ENCODE measurements around the gene METTL21C. TPM values are rescaled to one million over a fixed set of nuclear protein-coding genes. Genes with fewer than 3 reads are reported as not detected.

Gene METTL21C
- total and polyA plus RNA-seq, 3 donors from 2014 or later = 0.25 to 1.8 TPM; not detected in 1

DNA sequence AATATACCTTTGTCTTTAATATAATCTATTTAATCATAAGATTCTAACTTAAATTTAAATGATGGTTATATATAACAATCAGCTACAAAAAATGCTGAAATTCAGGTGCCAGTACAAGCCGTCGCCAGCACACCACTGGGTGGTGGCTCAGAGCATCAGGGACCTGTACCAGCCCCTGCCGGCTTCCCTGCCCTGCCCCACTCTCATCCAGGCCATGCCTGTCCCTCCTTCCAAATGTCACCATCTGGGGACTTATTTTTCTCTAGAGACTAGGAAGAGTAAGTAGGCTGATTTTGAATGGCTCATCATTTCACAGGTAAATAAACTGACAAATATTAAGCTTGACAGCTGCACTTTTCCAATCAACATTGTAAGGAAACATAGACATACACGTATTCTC lies 1.6 kb downstream of the METTL21C start:
- Histone ChIP-seq H3K27me3 (no peaks in the 10 kb centered on the region), H3K36me3 (ENCODE audit: low read depth, missing control alignments) (no peaks in the 10 kb centered on the region), H3K9me3 (no peaks in the 10 kb centered on the region), H3K4me1 (no peaks in the 10 kb centered on the region), H3K27ac (no peak overlapping the region), H3K4me3 (no peak overlapping the region)
- WGBS, 2 donors = 89 to 91% methylated on average over 4 of the region's 4 CpGs
- no peak for DNase-seq
- TF ChIP-seq, protein P1, sequence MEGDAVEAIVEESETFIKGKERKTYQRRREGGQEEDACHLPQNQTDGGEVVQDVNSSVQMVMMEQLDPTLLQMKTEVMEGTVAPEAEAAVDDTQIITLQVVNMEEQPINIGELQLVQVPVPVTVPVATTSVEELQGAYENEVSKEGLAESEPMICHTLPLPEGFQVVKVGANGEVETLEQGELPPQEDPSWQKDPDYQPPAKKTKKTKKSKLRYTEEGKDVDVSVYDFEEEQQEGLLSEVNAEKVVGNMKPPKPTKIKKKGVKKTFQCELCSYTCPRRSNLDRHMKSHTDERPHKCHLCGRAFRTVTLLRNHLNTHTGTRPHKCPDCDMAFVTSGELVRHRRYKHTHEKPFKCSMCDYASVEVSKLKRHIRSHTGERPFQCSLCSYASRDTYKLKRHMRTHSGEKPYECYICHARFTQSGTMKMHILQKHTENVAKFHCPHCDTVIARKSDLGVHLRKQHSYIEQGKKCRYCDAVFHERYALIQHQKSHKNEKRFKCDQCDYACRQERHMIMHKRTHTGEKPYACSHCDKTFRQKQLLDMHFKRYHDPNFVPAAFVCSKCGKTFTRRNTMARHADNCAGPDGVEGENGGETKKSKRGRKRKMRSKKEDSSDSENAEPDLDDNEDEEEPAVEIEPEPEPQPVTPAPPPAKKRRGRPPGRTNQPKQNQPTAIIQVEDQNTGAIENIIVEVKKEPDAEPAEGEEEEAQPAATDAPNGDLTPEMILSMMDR (IDR thresholded peaks at IDR 0.05) = no peak
- TF ChIP-seq POLR2A (IDR thresholded peaks at IDR 0.05) = no peak
- intact Hi-C loops (cut with DNase I; ENCODE audit: low total_unique reads) = no loop called here

DNA sequence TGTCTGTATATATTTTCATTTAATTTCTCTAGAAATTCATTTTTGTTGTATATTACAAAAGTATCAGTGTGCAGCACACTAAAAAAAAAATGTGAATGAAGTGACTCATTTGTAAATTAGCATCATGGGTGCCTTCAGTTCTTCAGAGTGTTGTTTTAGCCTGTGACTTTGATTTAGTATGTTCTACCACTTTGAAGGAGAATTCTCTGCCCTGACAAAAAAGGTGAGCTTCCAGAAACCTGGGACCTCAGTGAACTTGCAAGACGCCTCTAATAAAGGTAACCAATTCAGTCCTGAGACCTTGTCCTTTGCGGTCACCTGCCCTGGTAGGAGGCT lies 2.4 kb downstream of the METTL21C start:
- intact Hi-C loops (cut with DNase I; ENCODE audit: low total_unique reads) = no loop called here
- no peaks in the 10 kb centered on the region for H3K27me3 ChIP-seq
- H3K36me3 ChIP-seq (ENCODE audit: low read depth, missing control alignments) = no peaks in the 10 kb centered on the region
- WGBS, 2 donors = 80% methylated on average over 2 of the region's 2 CpGs
- TF ChIP-seq, protein P1 (IDR thresholded peaks at IDR 0.05) = no peak
- no peak for TF ChIP-seq POLR2A (IDR thresholded peaks at IDR 0.05)
- no peak overlapping the region for H3K4me3 ChIP-seq
- H3K27ac ChIP-seq = no peak overlapping the region
- no peaks in the 10 kb centered on the region for H3K4me1 ChIP-seq
- no peaks in the 10 kb centered on the region for H3K9me3 ChIP-seq
- DNase-seq = no peak

DNA sequence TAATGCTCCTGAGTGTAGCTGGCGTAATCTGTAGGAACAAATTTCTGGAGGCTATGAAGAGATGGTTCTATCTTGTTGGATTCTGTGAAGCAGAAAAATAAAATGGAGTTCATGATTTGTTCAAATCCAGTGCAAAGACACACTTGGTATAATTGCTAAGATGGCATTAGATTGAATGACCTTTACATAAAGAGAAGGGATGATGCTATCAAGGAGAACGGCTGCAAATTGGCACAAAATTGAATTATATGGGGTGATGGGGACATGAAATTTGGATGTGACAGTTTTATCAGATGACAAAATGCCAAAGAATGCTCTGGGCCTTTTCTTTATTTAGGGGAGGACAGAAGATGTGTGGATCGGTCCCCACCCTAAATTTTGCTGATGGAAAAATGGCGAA lies 4.0 kb downstream of the METTL21C start:
- Histone ChIP-seq H3K4me3 (no peak overlapping the region), H3K4me1 (no peaks in the 10 kb centered on the region), H3K27me3 (no peaks in the 10 kb centered on the region), H3K36me3 (ENCODE audit: low read depth, missing control alignments) (no peaks in the 10 kb centered on the region), H3K27ac (no peak overlapping the region), H3K9me3 (no peaks in the 10 kb centered on the region)
- no peak for DNase-seq
- WGBS, 2 donors = 76 to 97% methylated on average over 4 of the region's 4 CpGs
- no peak for TF ChIP-seq POLR2A (IDR thresholded peaks at IDR 0.05)
- TF ChIP-seq, protein P1 (IDR thresholded peaks at IDR 0.05) = no peak
- intact Hi-C loops (cut with DNase I; ENCODE audit: low total_unique reads) = no loop called here

DNA sequence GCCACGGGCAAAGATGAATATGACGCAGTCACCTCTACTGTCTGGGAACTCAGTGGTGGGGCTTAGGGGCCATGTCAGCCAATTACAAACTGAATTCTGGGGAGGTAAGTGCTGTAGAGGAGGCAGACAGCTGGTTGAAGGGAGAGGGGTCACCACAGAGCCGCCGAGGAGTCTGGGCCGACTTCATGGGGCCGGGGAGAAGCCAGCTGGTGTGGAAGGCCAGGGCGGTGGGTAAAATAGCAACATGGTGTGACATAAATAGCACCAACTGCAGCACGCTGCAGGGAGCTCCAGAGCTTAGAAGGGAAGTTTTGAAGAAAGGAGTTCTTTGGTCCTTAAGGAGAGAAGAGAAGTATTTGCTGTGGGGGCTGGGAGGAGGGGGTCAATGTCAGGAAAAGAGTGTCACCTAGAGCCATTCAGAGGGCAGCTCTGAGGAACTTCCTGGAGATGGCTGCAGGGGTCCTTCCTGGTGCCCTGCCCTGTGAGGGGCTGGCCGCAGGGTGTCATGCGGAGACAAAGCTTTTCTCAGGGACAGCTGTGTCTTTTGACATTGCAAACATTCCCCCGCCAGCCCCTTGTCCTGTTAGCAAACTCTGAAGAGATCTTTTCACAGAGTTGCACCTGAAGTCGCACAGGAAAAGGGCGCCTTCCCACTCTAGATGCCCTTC lies 6.4 kb downstream of the METTL21C start:
- intact Hi-C loops (cut with DNase I; ENCODE audit: low total_unique reads) = no loop called here
- no peaks in the 10 kb centered on the region for H3K4me1 ChIP-seq
- H3K4me3 ChIP-seq = no peak overlapping the region
- DNase-seq = no peak
- TF ChIP-seq POLR2A (IDR thresholded peaks at IDR 0.05) = no peak
- TF ChIP-seq, protein P1 (IDR thresholded peaks at IDR 0.05) = no peak
- no peaks in the 10 kb centered on the region for H3K36me3 ChIP-seq (ENCODE audit: low read depth, missing control alignments)
- H3K27ac ChIP-seq = no peak overlapping the region
- no peaks in the 10 kb centered on the region for H3K9me3 ChIP-seq
- 55 to 64% methylated on average over 12 to 13 of the region's 13 CpGs for WGBS, 2 donors
- no peaks in the 10 kb centered on the region for H3K27me3 ChIP-seq

DNA sequence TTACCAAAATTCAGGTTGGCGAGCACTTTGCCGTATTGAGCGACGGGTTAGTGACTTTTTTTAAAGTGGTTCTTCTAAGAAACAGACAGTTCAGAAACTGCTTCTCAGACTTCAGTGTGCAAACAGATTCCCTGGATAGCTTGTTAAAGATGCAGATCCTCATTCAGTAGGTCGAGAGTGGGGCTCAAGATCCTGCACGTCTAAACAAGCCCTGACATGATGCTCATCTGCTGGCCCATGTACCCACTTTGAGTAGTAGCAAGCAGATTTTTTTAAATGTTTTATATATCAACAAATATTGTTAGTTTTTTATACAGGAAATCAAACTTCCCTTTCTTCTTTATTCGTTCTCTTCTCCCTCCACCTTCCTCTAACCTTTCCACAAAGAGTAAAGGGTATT lies 7.3 kb downstream of the METTL21C start:
- H3K27me3 ChIP-seq = no peaks in the 10 kb centered on the region
- intact Hi-C loops (cut with DNase I; ENCODE audit: low total_unique reads) = no loop called here
- H3K4me3 ChIP-seq = no peak overlapping the region
- H3K36me3 ChIP-seq (ENCODE audit: low read depth, missing control alignments) = no peaks in the 10 kb centered on the region
- DNase-seq = no peak
- no peaks in the 10 kb centered on the region for H3K9me3 ChIP-seq
- H3K27ac ChIP-seq = no peak overlapping the region
- H3K4me1 ChIP-seq = no peaks in the 10 kb centered on the region
- TF ChIP-seq, protein P1 (IDR thresholded peaks at IDR 0.05) = no peak
- no peak for TF ChIP-seq POLR2A (IDR thresholded peaks at IDR 0.05)
- 80 to 86% methylated on average over 7 of the region's 7 CpGs for WGBS, 2 donors
